LoVo (cell line): Measurements from ENCODE around the gene TEX19.

Experiments used
- DNase-seq: peaks from one replicate; pipeline ENCODE4 v3.0.0-alpha.2; 2016; ENCODE audit warnings: low spot score

TEX19 gene

DNA sequence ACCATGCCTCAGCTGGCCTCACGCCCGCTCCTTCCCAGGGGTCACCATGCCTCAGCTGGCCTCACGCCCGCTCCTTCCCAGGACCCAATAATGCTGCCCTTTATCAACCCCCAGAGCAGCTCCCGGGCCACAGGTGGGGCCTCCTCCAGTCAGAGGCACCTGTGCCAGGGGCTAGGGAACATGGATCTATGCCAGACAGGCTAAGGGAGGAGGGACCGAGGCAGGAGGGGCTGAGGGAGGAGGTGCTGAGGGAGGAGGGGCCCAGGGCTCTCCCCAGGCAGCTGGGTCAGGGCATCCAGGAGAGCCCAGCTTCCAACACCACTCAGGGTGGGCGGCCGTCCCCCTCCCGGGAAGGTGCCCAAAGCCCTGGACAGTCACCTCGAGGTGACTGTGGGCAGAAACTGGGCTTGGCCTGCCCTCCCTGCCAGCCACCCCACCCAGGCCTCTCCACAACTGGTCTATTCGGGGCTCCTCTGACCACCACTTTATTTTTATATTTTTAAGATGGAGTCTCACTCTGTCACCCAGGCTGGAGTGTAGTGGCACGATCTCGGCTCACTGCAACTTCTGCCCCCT is 31.9 kb downstream of the TEX19 start:
- no peak for DNase-seq

DNA sequence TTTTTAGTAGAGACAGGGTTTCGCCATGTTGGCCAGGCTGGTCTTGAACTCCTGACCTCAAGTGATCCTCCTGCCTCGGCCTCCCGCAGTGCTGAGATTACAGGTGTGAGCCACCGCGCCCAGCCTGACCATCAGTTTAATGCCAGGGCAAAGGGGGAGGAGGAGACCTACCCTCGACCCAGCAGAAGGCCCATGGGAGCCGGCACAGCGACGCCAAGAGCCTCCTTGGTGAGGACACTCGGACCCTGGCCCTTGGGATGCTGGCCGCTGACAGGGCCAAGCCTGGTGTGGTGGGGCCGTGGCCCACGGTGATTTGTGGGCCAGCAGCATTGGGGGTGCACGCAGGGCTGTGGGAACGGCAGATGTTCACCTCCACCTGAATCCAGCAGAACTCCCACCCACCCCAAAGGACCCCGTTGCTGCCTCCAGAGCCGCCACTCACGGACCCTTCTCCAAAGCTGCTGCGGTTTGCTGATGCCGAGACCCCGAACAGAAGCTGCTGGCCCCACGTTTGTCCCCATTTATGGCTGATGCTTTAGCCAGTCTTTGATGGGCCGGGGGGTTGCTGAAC is 32.5 kb downstream of the TEX19 start:
- DNase-seq: no peak

DNA sequence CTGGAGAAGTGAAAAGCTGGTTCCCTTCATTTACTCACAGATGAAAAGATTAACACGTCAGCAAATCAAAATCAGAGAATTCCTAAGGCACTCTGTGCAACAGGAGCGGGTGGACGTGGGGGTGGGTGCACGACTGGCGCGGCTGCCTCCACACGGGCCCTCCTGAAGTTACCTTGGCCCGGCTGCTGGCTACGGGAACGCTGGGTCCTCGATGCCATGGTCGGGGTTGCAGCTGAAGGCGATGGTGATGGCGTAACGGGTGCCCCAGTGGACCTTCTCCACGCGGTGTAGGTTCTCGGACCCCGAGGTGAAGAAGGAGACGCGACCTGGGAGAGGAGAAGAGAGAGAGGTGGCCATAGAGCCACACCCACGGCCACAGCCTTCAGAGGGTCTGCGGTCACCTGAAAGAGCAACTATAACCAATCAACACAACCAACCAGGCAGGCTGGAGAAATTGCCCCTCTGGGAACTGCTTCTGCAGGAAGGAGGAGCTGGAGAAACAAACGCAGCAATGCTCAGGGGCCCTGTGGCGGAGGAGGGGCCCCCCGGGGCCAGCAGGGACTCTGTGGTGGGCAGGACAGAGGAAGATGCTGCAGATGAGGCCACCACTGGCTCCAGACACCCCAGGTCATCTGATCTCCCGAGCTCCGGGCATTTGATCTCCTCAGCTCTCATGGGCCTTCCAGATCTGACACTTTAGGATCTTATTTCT is 33.3 kb downstream of the TEX19 start:
- no peak for DNase-seq

DNA sequence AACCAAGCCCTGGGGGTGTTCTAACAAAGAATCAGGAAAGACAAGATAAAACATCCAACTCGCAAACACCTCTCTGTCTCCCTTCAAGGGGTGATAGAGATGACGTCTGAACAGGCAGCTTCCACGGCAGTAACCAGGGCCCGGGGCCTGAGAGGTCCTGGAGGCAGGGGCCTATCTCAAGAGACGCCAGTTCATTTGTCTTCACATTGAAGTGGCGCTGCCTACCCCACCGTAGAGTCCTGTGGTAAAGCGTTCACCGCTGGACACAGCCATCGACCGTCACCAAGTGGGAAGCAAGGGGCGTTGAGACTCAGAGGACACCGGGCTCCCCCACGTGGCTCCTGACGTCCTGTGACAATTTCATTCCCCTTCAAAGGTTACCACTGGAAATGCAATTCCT is 33.9 kb downstream of the TEX19 start:
- no peak for DNase-seq

DNA sequence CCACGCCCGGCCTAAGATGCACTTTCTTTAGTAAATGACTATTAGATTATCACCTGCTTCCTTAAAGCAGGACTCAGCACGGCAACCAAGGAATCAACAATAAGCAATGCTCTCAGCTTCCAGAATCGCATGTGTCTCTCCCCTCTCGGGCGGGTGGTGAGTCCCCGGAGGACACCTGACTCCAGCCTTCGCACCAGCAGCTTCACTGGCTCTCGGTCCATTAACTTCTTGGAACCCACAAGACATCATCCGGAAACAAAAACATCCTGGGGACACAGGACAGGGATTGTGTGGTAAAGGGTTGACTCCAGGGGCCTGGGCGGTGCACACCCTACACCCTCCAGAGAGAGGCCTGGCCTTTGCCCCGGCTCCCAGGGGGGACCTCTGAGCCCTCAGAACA is 35.2 kb downstream of the TEX19 start:
- no peak for DNase-seq

DNA sequence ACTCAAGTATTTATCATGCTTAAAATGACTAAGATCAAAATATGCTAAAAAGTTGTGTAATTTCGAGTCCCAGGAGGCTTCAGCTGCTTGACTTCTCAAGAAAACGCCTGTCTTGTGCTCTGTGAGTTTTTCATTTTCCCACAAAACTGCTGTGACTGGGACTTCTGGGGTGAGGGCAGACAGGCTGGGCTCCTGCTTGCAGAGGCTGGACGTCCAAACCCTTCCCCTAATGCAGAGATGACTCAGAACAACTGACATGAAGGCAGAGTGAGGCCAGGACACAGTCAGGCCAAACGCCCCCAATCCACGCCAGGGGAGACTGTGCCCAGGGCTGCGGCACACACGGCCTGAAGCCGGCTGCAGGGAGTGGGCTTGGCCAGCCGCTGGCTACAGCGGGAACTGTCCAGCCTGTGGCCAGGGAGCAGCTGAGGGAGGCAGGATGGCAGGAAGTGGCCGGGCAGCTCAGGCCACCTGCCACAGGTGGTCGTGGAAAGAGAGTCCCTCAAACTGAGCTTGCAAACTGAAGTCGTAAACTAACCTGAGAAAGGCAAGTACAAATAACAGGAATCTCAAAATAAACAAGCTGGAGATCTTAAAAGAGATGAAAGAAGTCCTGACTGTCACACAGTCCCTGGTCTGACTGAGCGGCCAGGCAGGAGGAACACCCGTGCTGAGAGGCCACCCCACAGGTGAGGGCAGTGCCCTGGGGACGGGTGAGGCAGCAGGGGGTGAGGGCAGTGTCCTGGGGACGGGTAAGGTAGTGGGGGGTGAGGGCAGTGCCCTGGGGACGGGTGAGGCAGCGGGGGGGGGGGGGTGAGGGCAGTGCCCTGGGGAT is 37.8 kb downstream of the TEX19 start:
- DNase-seq: no peak

DNA sequence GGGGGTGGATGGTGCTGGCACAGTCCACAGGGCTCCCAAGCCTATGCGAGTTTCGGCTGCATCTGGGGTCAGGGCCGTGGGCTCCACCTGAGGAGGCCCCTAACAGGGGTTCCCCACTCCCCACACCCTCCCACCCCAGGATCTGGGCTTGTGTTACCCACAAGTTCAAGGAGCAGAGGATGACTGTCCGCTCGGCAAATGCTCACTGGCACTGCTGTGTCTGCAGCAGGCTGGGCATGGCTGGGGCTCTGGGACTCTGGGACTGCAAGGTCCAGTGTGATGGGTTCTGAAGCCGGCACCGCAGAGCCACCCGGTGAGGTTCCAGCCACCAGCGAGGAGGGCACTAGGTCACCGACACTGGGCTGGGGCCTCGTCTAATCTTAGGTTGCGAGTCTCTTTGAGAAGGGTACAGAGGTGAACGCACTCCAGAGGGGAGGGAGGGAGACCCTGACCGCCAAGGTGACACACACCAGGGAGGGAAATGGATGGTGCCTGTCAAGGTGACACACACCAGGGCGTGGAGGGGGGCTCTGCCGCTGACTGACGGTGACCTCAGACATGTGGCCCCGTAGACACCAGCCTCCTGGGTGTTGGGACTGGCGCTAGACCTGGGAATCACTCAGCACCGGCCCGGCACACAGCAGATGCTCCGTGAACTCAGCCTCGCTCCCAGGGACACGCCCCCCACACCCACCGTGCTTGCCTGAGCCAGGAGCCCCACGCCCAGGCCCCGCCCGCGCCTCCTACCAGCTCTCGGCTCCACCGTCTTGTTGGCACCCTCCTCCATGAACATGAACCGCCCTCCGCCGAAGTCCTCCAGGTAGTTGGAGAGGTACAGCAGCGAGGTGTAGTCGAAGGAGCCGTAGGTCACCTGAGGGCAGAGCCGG is 38.6 kb downstream of the TEX19 start:
- DNase-seq: no peak

DNA sequence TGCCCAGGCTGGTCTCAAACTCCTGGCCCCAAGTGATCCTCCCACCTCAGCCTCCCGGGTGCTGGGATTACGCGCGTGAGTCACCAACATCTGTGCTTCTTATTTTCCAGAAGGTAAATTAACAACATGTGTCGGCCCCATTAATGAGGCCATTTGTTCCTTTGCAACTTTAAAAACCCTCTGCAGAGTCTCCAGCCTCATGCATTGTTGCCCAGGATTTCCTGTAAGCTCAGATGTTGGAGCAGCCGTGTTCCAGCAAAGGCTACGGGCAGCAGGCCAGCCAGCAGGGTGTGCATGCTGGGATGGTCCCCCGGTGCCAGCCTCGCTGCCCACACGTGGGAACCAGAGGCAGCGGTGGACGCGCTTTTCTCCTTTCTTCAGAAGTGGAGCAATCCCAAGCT is 40.0 kb downstream of the TEX19 start:
- no peak for DNase-seq

DNA sequence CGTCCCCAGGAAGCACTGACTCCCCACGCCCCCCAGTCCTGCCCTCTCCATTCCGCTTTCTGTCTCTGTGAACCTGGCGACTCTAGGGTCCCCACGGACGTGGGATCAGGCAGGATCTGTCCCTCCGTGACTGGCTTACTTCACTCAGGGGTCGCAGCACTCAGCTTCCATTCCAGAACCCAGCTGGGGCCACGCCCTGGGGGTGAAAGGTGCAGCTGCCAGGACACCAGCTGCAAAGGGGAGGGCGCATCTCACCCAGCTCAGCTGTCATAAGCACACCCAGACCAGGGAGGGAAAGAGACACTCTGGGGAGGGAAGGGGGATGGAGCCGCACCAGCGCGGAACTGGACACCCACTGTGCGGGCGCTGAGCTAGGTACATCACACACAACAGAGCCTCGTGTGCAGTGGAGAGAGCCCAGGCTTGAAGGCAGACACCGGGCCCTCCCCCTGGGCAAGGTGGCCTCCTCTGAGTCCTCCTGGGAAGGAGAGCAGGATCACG is 40.6 kb downstream of the TEX19 start:
- DNase-seq: no peak

DNA sequence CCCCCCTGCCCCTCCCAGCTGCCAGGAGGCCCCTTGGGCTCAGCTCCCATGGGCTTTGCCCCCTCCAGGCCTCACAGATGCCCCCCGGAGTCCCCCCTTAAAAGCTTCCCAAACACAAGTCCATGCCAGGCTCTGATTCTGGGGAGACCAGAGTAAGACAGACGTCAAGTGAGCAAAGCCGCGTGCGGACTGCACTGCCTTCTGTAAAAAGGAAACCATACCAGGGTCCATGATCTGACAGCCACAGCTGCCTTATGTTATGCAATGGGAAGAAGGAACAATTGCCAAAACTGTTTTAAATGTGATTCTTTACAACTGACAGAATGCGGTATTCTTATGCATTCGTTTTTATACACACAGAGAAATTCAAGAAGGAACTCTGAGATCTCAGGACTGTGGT is 41.2 kb downstream of the TEX19 start:
- no peak for DNase-seq

DNA sequence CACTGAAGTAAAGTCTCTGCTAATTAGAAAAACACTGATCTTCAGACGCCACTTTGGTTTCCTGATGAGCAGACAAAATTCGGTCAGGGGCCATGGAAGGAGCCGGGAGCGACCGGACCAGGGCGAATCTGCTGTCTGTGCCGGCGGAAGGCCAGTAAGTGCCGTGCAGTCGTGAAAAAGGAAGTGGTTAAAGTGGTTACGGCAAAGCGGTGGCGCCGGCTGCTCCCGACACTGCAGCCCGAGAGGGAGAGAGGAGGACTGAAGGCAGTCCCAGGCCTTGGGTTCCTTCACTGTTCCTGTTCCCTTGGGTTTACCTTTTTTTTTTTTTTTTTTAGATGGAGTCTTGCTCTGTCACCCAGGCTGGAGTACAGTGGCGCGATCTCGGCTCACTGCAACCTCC is 41.8 kb downstream of the TEX19 start:
- DNase-seq: no peak

DNA sequence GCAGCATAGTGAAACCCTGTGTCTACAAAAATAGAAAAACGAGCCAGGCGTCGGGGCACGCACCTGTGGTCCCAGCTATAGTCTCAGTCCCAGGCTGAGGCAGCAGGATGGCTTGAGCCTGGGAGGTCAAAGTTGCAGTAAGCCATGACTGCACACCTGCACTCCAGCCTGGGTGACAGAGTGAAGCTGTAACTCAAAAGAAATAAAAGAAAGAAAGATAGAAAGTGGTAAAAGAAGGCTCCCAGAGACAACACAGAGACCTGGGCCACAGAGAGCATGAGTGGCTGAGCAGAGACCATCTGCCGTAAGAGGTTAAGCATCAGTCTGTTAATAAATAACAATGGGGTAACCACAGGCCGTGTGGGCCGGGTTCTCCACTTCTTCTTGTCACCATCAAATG is 43.8 kb downstream of the TEX19 start:
- DNase-seq: no peak

DNA sequence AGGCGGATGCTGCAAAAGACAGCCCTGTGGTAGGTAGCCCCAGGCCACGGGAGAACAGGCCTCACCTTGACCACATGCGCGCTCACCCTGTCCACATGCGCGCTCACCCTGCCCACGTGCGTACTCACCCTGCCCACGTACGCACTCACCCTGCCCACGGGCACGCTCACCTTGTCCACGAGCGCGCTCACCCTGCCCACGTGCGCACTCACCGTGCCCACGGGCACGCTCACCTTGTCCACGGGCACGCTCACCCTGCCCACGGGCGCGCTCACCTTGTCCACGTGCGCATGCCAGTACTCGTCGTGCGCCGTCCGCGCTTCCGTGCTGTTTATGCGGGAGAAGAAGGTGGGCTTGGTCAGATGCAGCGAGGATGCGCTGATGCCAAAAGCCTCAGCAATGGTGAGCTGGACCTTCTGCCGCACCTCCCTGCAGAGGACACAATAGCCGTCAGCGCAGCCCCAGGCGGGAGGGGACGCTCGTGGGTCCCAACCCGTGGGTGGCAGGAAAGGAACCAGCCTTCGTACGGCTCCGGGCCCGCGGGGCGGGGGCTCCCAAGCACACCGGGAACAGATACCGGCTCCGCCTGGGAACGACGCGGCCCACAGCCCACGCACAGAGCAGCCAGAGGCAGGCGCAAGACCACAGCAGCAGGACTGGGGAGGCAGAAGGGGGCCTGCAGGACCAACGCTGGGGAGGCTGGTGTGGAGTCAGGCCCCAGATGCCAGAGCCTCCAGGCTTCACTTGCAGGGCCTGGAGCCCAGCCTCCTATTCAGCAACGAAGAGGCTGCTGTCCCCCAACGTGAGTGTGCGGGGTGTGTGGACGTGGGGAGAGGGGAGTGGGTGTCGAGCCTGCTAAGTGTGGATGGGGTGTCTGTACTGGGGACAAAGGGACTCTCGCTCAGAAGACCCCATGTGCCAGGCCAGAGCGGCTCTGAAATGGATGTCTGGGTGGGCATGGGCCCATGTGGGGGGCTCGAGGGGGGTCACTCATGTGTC is 44.9 kb downstream of the TEX19 start:
- DNase-seq: no peak

DNA sequence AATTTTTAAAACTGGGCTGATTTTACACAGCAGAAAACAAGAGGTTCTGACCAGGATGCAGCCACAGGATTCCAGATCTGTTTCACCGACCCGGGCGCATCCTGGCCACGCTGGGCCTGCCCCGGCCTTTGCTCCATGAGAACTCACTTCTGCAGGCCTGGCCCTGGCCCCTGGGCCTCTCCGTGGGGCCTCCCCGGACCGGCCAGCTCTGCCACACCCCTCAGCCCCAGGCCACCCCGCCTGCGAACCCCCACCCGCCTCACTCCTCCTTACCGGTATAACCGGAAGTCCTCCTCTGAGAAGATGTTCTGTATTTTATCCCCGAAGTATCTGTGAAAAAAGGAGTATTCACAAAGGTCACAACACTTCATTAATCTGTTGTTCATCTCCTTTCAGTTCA is 46.0 kb downstream of the TEX19 start:
- DNase-seq: no peak

DNA sequence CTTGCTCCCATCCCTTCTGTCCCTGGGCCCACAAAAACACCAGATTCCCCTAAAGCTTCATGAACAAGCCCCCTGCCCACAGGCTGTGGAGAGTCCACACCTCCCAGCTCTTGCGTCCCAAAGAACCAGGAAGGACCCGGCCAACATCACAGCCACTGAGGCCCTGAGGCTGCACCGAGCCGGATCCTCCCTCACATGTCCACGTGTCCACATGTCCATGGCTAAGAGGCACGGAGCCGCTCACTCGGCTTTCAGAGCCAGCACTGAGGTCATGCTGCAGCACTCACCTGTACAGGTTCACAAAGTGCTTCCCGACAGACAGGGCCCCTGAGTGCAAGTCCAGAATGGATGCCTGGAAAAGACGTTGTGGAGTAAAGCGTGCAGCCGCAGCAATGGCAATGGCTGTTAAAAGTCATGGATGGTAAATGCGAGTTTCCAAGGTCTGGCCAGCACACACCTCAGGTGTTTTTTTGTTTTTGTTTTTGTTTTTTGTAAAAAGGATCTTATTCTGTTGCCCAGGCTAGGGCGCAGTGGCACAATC is 47.2 kb downstream of the TEX19 start:
- DNase-seq: no peak

DNA sequence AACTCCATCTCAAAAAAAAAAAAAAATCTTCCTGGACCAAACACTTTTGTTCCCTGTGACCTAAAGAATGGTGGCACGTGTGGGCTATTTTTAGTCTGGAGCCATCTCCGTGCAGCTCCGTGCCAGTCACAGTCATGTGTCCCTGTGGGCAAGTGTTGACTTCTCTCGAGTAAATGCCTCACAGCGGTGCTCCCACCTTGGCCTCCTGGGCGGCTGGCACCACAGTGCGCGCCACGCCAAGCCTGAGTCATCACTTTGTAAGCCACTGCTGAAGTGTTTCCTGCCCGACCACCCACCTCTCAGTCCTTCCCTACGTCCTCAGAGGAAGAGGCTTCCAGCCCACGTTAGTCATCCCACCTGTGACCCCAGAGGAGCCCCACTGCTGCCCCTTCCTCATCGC is 48.2 kb downstream of the TEX19 start:
- DNase-seq: no peak

DNA sequence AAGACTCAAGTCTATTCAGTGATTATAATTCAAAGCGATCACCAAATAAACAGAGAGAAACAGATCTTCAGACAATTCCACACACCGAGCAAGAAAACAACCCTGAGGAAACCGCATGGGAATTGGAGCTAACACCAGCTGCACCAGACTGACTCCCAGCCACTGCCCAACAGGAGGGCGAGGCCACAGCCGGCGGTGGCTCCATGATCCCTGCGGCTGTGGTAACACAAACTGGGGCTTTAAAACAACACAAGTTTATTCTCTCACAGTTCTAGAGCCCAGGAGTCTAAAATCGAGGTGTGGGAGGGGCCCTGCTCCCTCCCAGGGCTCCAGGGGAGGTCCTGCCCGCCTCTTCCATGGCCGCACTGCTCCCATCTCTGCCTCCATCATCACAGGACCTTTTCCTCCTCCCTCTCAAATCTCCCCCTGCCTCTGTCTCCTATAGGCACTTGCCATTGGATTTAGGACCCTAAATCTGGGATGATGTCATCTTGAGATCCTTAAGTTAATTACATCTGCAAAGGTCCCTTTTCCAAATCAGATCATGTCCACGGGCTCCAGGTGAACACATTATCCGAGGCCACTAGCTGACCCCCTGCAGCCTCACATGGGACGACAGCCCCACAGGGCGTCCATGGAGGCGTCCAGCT is 49.4 kb downstream of the TEX19 start:
- no peak for DNase-seq

DNA sequence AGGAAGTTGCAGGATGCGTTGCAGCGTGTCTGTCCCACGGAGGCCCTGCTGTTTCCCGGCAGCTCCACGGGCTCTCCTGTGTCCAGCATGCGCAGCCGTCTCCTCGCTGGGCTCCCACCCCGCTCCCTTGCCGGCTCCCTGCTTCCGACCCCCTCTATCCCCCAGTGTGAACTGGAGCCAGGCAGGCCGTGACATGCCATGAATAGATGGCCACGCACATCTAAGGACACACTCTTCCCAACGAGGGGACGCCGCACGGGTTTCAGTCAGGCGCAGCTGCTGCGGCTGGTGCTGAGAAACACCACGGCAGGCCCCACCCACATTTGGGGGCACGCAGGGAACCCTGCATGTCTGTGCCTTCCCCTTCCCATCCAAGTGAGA is 49.9 kb downstream of the TEX19 start:
- DNase-seq: no peak

DNA sequence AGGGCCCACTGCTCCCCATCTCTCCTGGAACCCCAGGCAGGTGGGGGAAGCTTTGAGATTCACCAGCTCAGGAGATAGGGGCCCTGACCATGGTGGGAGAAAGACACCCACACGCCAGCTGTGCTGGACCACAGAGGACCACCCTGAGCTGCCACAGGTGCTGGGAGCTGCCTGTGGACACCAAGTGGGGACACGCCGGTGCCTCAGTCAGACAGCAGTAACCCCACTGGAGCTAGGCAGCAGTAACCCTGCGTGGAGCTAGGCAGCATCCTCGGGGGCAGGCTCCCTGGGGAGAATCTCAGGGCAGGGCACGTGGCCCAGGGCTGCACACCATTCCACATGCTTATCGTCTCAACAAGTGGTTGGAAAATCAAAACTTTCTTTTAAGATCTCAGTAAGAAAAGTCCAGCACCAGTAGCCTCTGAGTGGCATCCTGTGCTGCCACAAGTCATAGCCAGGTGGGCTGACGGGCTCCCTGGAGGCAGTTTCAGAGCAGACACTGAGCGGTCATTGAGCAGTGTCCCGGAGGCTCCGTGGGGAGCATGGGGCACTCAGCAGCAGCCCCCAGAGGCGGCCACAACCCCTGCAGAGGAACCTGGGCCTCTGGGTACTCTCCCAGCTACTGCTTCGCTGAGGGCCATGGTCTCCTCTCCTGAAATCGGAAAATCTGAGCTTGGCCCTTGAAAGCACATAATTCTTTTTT is 51.1 kb downstream of the TEX19 start:
- no peak for DNase-seq
